ENCODE results near the gene FBH1. TPM values are rescaled to one million over a fixed set of nuclear protein-coding genes. Genes with fewer than 3 reads are reported as not detected.
"Not testable (repeated sequence)": the region's sequence is repeated elsewhere in the genome, so short reads cannot be mapped to it uniquely, and the experiment has no call there.

The FBH1 gene
- total RNA-seq, 1 experiment from 2014 or later: 93.3 TPM

GRCh38 chr10:5944389-5945189, 54.5 kb downstream of the FBH1 start:
- peaks cover 24% of the 10 kb centered on the region for H3K4me1 ChIP-seq (replicated peaks)
- H3K27me3 ChIP-seq (replicated peaks): no peaks in the 10 kb centered on the region
- H3K27ac ChIP-seq: peak overlapping the region; percentile 63
- no peaks in the 10 kb centered on the region for H3K36me3 ChIP-seq
- no peak overlapping the region for H3K4me3 ChIP-seq
- peak; percentile 66 to 72 for DNase-seq (ENCODE audit: low read depth in 1 of 2, low spot score in 2 of 2)
- no peaks in the 10 kb centered on the region for H3K9me3 ChIP-seq (replicated peaks)

GRCh38 chr10:5945190-5945509, 55.1 kb downstream of the FBH1 start:
- H3K4me3 ChIP-seq: peak overlapping the region; percentile 26
- peaks cover 24% of the 10 kb centered on the region for H3K4me1 ChIP-seq (replicated peaks)
- no peaks in the 10 kb centered on the region for H3K27me3 ChIP-seq (replicated peaks)

GRCh38 chr10:5945561-5946418, 55.7 kb downstream of the FBH1 start:
- Histone ChIP-seq H3K4me1 (replicated peaks) (peaks cover 24% of the 10 kb centered on the region), H3K36me3 (no peaks in the 10 kb centered on the region), H3K27ac (peak overlapping the region; percentile 63), H3K4me3 (peak overlapping the region; percentile 26), H3K27me3 (replicated peaks) (no peaks in the 10 kb centered on the region), H3K9me3 (replicated peaks) (no peaks in the 10 kb centered on the region)
- DNase-seq (ENCODE audit: low read depth in 1 of 2, low spot score in 2 of 2): peak; percentile 63 to 71

More at GRCh38 chr10:5945190-5945509, 55.1 kb downstream of the FBH1 start:
- Histone ChIP-seq H3K9me3 (replicated peaks) (no peaks in the 10 kb centered on the region), H3K27ac (peak overlapping the region; percentile 63), H3K36me3 (no peaks in the 10 kb centered on the region)
- DNase-seq (ENCODE audit: low read depth in 1 of 2, low spot score in 2 of 2): peak in 1 of 2 experiments; percentile 30

- peaks cover 24% of the 10 kb centered on the region for H3K4me1 ChIP-seq (replicated peaks)
- H3K27me3 ChIP-seq (replicated peaks); H3K4me3 ChIP-seq; H3K9me3 ChIP-seq (replicated peaks); DNase-seq (ENCODE audit: low read depth in 1 of 2, low spot score in 2 of 2); H3K36me3 ChIP-seq: not testable (repeated sequence)
- H3K27ac ChIP-seq: peak overlapping the region; percentile 63
These were observed 56.4 kb downstream of the FBH1 start for GRCh38 chr10:5946419-5946775.

GRCh38 chr10:5946786-5947185, 56.7 kb downstream of the FBH1 start:
- Histone ChIP-seq H3K4me3 (no peak overlapping the region), H3K9me3 (replicated peaks) (no peaks in the 10 kb centered on the region), H3K36me3 (no peaks in the 10 kb centered on the region), H3K27me3 (replicated peaks) (no peaks in the 10 kb centered on the region), H3K27ac (no peak overlapping the region), H3K4me1 (replicated peaks) (peaks cover 24% of the 10 kb centered on the region)
- DNase-seq (ENCODE audit: low read depth in 1 of 2, low spot score in 2 of 2): no peak

- no peak overlapping the region for H3K27ac ChIP-seq
- no peak overlapping the region for H3K4me3 ChIP-seq
- no peak for DNase-seq (ENCODE audit: low read depth in 1 of 2, low spot score in 2 of 2)
These were observed 57.6 kb downstream of the FBH1 start for GRCh38 chr10:5947471-5948207.

GRCh38 chr10:5948208-5948585, 58.2 kb downstream of the FBH1 start:
- Histone ChIP-seq H3K36me3 (no peaks in the 10 kb centered on the region), H3K4me1 (replicated peaks) (peaks cover 24% of the 10 kb centered on the region), H3K27ac (no peak overlapping the region), H3K9me3 (replicated peaks) (no peaks in the 10 kb centered on the region), H3K27me3 (replicated peaks) (no peaks in the 10 kb centered on the region), H3K4me3 (no peak overlapping the region)
- no peak for DNase-seq (ENCODE audit: low read depth in 1 of 2, low spot score in 2 of 2)

More at GRCh38 chr10:5947471-5948207, 57.6 kb downstream of the FBH1 start:
- Histone ChIP-seq H3K9me3 (replicated peaks) (no peaks in the 10 kb centered on the region), H3K4me1 (replicated peaks) (peaks cover 24% of the 10 kb centered on the region), H3K27me3 (replicated peaks) (no peaks in the 10 kb centered on the region), H3K36me3 (no peaks in the 10 kb centered on the region)

GRCh38 chr10:5949009-5949759, 59.1 kb downstream of the FBH1 start:
- Histone ChIP-seq H3K27me3 (replicated peaks) (no peaks in the 10 kb centered on the region), H3K4me1 (replicated peaks) (peaks cover 23% of the 10 kb centered on the region), H3K4me3 (no peak overlapping the region), H3K36me3 (no peaks in the 10 kb centered on the region), H3K27ac (no peak overlapping the region), H3K9me3 (replicated peaks) (no peaks in the 10 kb centered on the region)
- peak in 1 of 2 experiments; percentile 11 for DNase-seq (ENCODE audit: low read depth in 1 of 2, low spot score in 2 of 2)

- no peaks in the 10 kb centered on the region for H3K27me3 ChIP-seq (replicated peaks)
- H3K4me1 ChIP-seq (replicated peaks): peaks cover 2% of the 10 kb centered on the region
- H3K4me3 ChIP-seq: no peak overlapping the region
- H3K9me3 ChIP-seq (replicated peaks): no peaks in the 10 kb centered on the region
- no peak for DNase-seq (ENCODE audit: low read depth in 1 of 2, low spot score in 2 of 2)
- H3K27ac ChIP-seq: no peak overlapping the region
- H3K36me3 ChIP-seq: no peaks in the 10 kb centered on the region
These were observed 61.2 kb downstream of the FBH1 start for GRCh38 chr10:5951167-5951711.

GRCh38 chr10:5951721-5952407, 61.8 kb downstream of the FBH1 start:
- Histone ChIP-seq H3K27me3 (replicated peaks) (no peaks in the 10 kb centered on the region), H3K4me1 (replicated peaks) (no peaks in the 10 kb centered on the region), H3K27ac (no peak overlapping the region), H3K36me3 (no peaks in the 10 kb centered on the region), H3K9me3 (replicated peaks) (no peaks in the 10 kb centered on the region), H3K4me3 (no peak overlapping the region)
- DNase-seq (ENCODE audit: low read depth in 1 of 2, low spot score in 2 of 2): no peak

GRCh38 chr10:5952731-5953385, 62.8 kb downstream of the FBH1 start:
- DNase-seq (ENCODE audit: low read depth in 1 of 2, low spot score in 2 of 2): no peak
- Histone ChIP-seq H3K4me3 (no peak overlapping the region), H3K9me3 (replicated peaks) (no peaks in the 10 kb centered on the region), H3K27me3 (replicated peaks) (no peaks in the 10 kb centered on the region), H3K27ac (no peak overlapping the region), H3K36me3 (no peaks in the 10 kb centered on the region), H3K4me1 (replicated peaks) (no peaks in the 10 kb centered on the region)

GRCh38 chr10:5953676-5954075, 63.6 kb downstream of the FBH1 start:
- 0 out of 2 replicates have a peak, but pooled peaks cover under 1% of the 10 kb centered on the region for H3K27me3 ChIP-seq (replicated peaks)
- no peak overlapping the region for H3K4me3 ChIP-seq
- no peak for DNase-seq (ENCODE audit: low read depth in 1 of 2, low spot score in 2 of 2)
- no peaks in the 10 kb centered on the region for H3K4me1 ChIP-seq (replicated peaks)
- H3K27ac ChIP-seq: no peak overlapping the region
- no peaks in the 10 kb centered on the region for H3K9me3 ChIP-seq (replicated peaks)
- H3K36me3 ChIP-seq: no peaks in the 10 kb centered on the region

Data from SJSA1 (cell line).